HCT116 (cell line): ENCODE data around the gene ETNK2. TPM values are rescaled to one million over a fixed set of nuclear protein-coding genes. Genes with fewer than 3 reads are reported as not detected.

Experiments
- ATAC-seq: fragments of 200-7000 bp; cut with Tn5 transposase; 2 replicates; pipeline ENCODE4 v1.9.1; 2020; ENCODE audit warnings: mild to moderate bottlenecking, moderate library complexity
- BruUV-seq: library from RNA; stranded (reverse); fragments of 400-500 nt; replicated peaks from 2 replicates; lab custom pipeline; 2021; lab: Mats Ljungman, UMichigan
- CTCF ChIA-PET: fragments of 300-600 bp; sonication (Branson Sonifier 250); formaldehyde crosslinking; loops from one replicate; lab custom pipeline; 2021; ENCODE audit warnings: antibody characterized with exemption; lab: Charles Lee
- POLR2A ChIA-PET: fragments of 300-600, 350-600 bp; sonication (Branson Sonifier 250); formaldehyde crosslinking; loops from one replicate; lab custom pipeline; 2021; ENCODE audit warnings: antibody characterized with exemption; lab: Charles Lee
- RAD21 ChIA-PET, 2 experiments: fragments of 300-600 bp; sonication (Branson Sonifier 250); formaldehyde crosslinking; loops; one replicate each; lab custom pipeline; 2023; ENCODE audit warnings: low total read pairs in 2 of 2; ENCODE audit not compliant: uncharacterized antibody in 2 of 2, unreplicated experiment in 2 of 2, low non-redundant PET in 1 of 2; lab: Charles Lee
- DNase-seq: peaks from one replicate; pipeline ENCODE4 v3.0.0-alpha.2; 2010; ENCODE audit warnings: low read depth, low spot score
- H2AFZ ChIP-seq: fragments of 200-600 bp; shearing (Covaris generic), sonication (generic); 2 replicates; pipeline ENCODE4 v1.6.1; 2017; ENCODE audit warnings: low read depth, mixed run types, mixed read lengths, antibody characterized with exemption, low read length; ENCODE audit not compliant: poor library complexity, severe bottlenecking
- H3K27ac ChIP-seq: 2 replicates; pipeline ENCODE4 v1.5.1; 2012; ENCODE audit warnings: low read depth, low read length
- H3K27me3 ChIP-seq: fragments of 200-600 bp; sonication (generic); 2 replicates; pipeline ENCODE4 v1.6.1; 2016; ENCODE audit warnings: mixed run types, low read length, mixed read lengths; ENCODE audit not compliant: insufficient read depth
- H3K36me3 ChIP-seq, 2 experiments: fragments of 200-500 bp in 1 of 2; fragments of 200-600 bp in 1 of 2; sonication (Bioruptor generic) in 1 of 2; sonication (generic) in 1 of 2; 2 replicates each; pipeline versions ENCODE4 v1.5.1 to v1.6.1; 2014 to 2016; ENCODE audit warnings: low read length in 2 of 2, inconsistent platforms in 1 of 2, mixed read lengths in 1 of 2, mixed run types in 1 of 2; ENCODE audit not compliant: insufficient read depth in 2 of 2, control insufficient read depth in 1 of 2
- H3K4me1 ChIP-seq, 2 experiments: fragments of 200-600 bp in 1 of 2; sonication (generic) in 1 of 2; 2 replicates each; pipeline versions ENCODE4 v1.5.1 to v1.6.1; 2012 to 2017; ENCODE audit warnings: low read length in 2 of 2, inconsistent platforms in 1 of 2, mild to moderate bottlenecking in 1 of 2, mixed read lengths in 1 of 2, mixed run types in 1 of 2, moderate library complexity in 1 of 2; ENCODE audit not compliant: insufficient read depth in 2 of 2, control insufficient read depth in 1 of 2
- H3K4me2 ChIP-seq: fragments of 200-600 bp; sonication (generic); 2 replicates; pipeline ENCODE4 v1.6.1; 2017; ENCODE audit warnings: mixed run types, low read length, mixed read lengths
- H3K4me3 ChIP-seq, 2 experiments: fragments of 200-600 bp in 1 of 2; sonication (generic) in 1 of 2; replicated peaks in 1 of 2; 2 replicates each; pipeline ENCODE4 v1.5.1; 2011 to 2016; ENCODE audit warnings: low read length in 2 of 2, control low read depth in 1 of 2, low read depth in 1 of 2, mild to moderate bottlenecking in 1 of 2, mixed read lengths in 1 of 2, mixed run types in 1 of 2
- H3K79me2 ChIP-seq: fragments of 200-600 bp; sonication (generic); 2 replicates; pipeline ENCODE4 v1.6.1; 2017; ENCODE audit warnings: mild to moderate bottlenecking, mixed run types, low read length, moderate library complexity, mixed read lengths; ENCODE audit not compliant: insufficient read depth
- H3K9ac ChIP-seq: fragments of 200-600 bp; sonication (generic); 2 replicates; pipeline ENCODE4 v1.6.1; 2016; ENCODE audit warnings: low read length, mixed read lengths
- H3K9me2 ChIP-seq: fragments of 200-600 bp; sonication (generic), shearing (Covaris generic); 2 replicates; pipeline ENCODE4 v1.6.1; 2017; ENCODE audit warnings: mixed run types, mild to moderate bottlenecking, moderate library complexity; ENCODE audit not compliant: insufficient read depth
- H3K9me3 ChIP-seq, 2 experiments: fragments of 200-500 bp in 1 of 2; fragments of 200-600 bp in 1 of 2; sonication (Bioruptor generic) in 1 of 2; sonication (generic) in 1 of 2; 2 replicates each; pipeline ENCODE4 v1.6.1; 2014 to 2017; ENCODE audit warnings: low read length in 2 of 2, mixed read lengths in 2 of 2, inconsistent platforms in 1 of 2, low read depth in 1 of 2, mild to moderate bottlenecking in 1 of 2, mixed run types in 1 of 2, moderate library complexity in 1 of 2; ENCODE audit not compliant: control insufficient read depth in 1 of 2, insufficient read depth in 1 of 2
- H4K20me1 ChIP-seq: fragments of 200-600 bp; sonication (generic), shearing (Covaris generic); 2 replicates; pipeline ENCODE4 v1.6.1; 2017; ENCODE audit warnings: mixed run types, mild to moderate bottlenecking, moderate library complexity; ENCODE audit not compliant: insufficient read depth
- CBX3 ChIP-seq: IDR thresholded peaks from 2 replicates; pipeline ENCODE4 v1.6.1; 2012; ENCODE audit warnings: low read depth
- EZH2 ChIP-seq: fragments of 200-600 bp; sonication (generic); IDR thresholded peaks from 2 replicates; pipeline ENCODE4 v1.6.1; 2017; ENCODE audit warnings: antibody characterized with exemption, mixed run types
- EZH2phosphoT487 ChIP-seq: fragments of 200-600 bp; IDR thresholded peaks from 2 replicates; pipeline ENCODE4 v1.6.1; 2018; ENCODE audit warnings: antibody characterized with exemption, borderline replicate concordance
- FOSL1 ChIP-seq: IDR thresholded peaks from 2 replicates; pipeline ENCODE4 v1.6.1; 2012; ENCODE audit warnings: low read depth
- JUND ChIP-seq: IDR thresholded peaks from 2 replicates; pipeline ENCODE4 v1.6.1; 2012
- SP1 ChIP-seq: IDR thresholded peaks from 2 replicates; pipeline ENCODE4 v1.6.1; 2012; ENCODE audit warnings: low read depth
- SRF ChIP-seq: IDR thresholded peaks from 2 replicates; pipeline ENCODE4 v1.6.1; 2012; ENCODE audit warnings: low read depth
- intact Hi-C: fragments of 100-400 bp; cut with micrococcal nuclease; formaldehyde crosslinking; loops from 2 replicates; pipeline ENCODE4 v1.10.0; 2022
- total RNA-seq: library from RNA; stranded (reverse); gene quantifications from one replicate; pipeline ENCODE4 v1.2.1, GENCODE V29; 2021; ENCODE audit not compliant: unreplicated experiment
- TF ChIP-seq, protein P1 (sequence below): IDR thresholded peaks from 2 replicates; pipeline ENCODE4 v1.6.1; 2011; ENCODE audit warnings: mild to moderate bottlenecking, low read length, moderate library complexity; ENCODE audit not compliant: insufficient replicate concordance; ENCODE audit errors: extremely low read depth
- TF ChIP-seq, protein P2 (sequence below): IDR thresholded peaks from 2 replicates; pipeline ENCODE4 v1.6.1; 2012
- TF ChIP-seq, protein P3 (sequence below), 3 experiments: fragments of 200-600 bp in 1 of 3; sonication (generic) in 1 of 3; IDR thresholded peaks in 2 of 3; conservative IDR thresholded peaks in 1 of 3; 2 replicates each; pipeline ENCODE4 v1.5.1; 2012 to 2017; ENCODE audit warnings: low read depth in 2 of 3, low read length in 2 of 3, antibody characterized with exemption in 1 of 3, borderline replicate concordance in 1 of 3, control low read depth in 1 of 3, mild to moderate bottlenecking in 1 of 3, mixed read lengths in 1 of 3, mixed run types in 1 of 3, moderate library complexity in 1 of 3; ENCODE audit not compliant: insufficient read depth in 1 of 3

ETNK2 gene
- total RNA-seq, 1 experiment from 2014 or later, result 16.1 TPM

- H3K27me3 ChIP-seq, result no peaks in the 10 kb centered on the region
- intact Hi-C loops, result no loop called here
- no peak overlapping the region for H3K27ac ChIP-seq
- H3K4me3 ChIP-seq, result no peak overlapping the region
- CTCF ChIA-PET, result interaction anchor here (2.1 kb wide), 1 partner anchor 20 kb away, joined by 5 read pairs; no protein-coding TSS in a partner anchor
- no peak overlapping the region for H3K4me2 ChIP-seq
- no peak overlapping the region for H2AFZ ChIP-seq
- RAD21 ChIA-PET, result interaction anchor here in 1 of 2 experiments (0.7 kb wide), 1 partner anchor 12 kb away, joined by 5 read pairs; no protein-coding TSS in a partner anchor
- ATAC-seq (no peak), DNase-seq (no peak)
- no peaks in the 10 kb centered on the region for H4K20me1 ChIP-seq
- no peak for TF ChIP-seq EZH2phosphoT487
- TF ChIP-seq FOSL1, result no peak
- TF ChIP-seq SRF, result no peak
- TF ChIP-seq, protein P1, sequence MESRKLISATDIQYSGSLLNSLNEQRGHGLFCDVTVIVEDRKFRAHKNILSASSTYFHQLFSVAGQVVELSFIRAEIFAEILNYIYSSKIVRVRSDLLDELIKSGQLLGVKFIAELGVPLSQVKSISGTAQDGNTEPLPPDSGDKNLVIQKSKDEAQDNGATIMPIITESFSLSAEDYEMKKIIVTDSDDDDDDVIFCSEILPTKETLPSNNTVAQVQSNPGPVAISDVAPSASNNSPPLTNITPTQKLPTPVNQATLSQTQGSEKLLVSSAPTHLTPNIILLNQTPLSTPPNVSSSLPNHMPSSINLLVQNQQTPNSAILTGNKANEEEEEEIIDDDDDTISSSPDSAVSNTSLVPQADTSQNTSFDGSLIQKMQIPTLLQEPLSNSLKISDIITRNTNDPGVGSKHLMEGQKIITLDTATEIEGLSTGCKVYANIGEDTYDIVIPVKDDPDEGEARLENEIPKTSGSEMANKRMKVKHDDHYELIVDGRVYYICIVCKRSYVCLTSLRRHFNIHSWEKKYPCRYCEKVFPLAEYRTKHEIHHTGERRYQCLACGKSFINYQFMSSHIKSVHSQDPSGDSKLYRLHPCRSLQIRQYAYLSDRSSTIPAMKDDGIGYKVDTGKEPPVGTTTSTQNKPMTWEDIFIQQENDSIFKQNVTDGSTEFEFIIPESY, result no peak
- no peak for TF ChIP-seq EZH2
- TF ChIP-seq SP1, result no peak
- TF ChIP-seq, protein P2, sequence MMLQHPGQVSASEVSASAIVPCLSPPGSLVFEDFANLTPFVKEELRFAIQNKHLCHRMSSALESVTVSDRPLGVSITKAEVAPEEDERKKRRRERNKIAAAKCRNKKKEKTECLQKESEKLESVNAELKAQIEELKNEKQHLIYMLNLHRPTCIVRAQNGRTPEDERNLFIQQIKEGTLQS, result no peak
- TF ChIP-seq, protein P3, sequence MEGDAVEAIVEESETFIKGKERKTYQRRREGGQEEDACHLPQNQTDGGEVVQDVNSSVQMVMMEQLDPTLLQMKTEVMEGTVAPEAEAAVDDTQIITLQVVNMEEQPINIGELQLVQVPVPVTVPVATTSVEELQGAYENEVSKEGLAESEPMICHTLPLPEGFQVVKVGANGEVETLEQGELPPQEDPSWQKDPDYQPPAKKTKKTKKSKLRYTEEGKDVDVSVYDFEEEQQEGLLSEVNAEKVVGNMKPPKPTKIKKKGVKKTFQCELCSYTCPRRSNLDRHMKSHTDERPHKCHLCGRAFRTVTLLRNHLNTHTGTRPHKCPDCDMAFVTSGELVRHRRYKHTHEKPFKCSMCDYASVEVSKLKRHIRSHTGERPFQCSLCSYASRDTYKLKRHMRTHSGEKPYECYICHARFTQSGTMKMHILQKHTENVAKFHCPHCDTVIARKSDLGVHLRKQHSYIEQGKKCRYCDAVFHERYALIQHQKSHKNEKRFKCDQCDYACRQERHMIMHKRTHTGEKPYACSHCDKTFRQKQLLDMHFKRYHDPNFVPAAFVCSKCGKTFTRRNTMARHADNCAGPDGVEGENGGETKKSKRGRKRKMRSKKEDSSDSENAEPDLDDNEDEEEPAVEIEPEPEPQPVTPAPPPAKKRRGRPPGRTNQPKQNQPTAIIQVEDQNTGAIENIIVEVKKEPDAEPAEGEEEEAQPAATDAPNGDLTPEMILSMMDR (IDR thresholded peaks at IDR 0.05 in 2 of 3, conservative IDR thresholded peaks at IDR 0.05 in 1 of 3; ENCODE audit: borderline replicate concordance in 1 of 3, insufficient read depth in 1 of 3, low read depth in 2 of 3, low read length in 2 of 3), result no peak
- TF ChIP-seq JUND, result no peak
- TF ChIP-seq CBX3, result no peak
- POLR2A ChIA-PET, result interaction anchor here (0.9 kb wide), 1 partner anchor 22 kb away, joined by 3 read pairs; no protein-coding TSS in a partner anchor
- H3K9ac ChIP-seq, result no peak overlapping the region
- H3K4me1 ChIP-seq, result peaks cover 34 to 35% of the 10 kb centered on the region in 2 experiments
- peaks cover 12% of the 10 kb centered on the region; the same call in 1 of the 2 replicates for H3K79me2 ChIP-seq
- no peaks in the 10 kb centered on the region for H3K9me2 ChIP-seq
- H3K9me3 ChIP-seq, result no peaks in the 10 kb centered on the region
- no peaks in the 10 kb centered on the region for H3K36me3 ChIP-seq
- BruUV-seq, result no TSS peak
Observed at GRCh38 chr1:204108312-204109141, 43.3 kb downstream of the ETNK2 start.
